ENCODE measurements around the gene GIPC3. TPM values are rescaled to one million over a fixed set of nuclear protein-coding genes. Genes with fewer than 3 reads are reported as not detected.
A peak's percentile ranks its signal among the peaks of the same experiment; 100 is the strongest.

The GIPC3 gene
- polyA plus RNA-seq, 2 of the 4 experiments (the other 2 are of a cell fraction): 0.05 to 0.12 TPM

- DNase-seq (ENCODE audit: low read depth in 1 of 2, low spot score in 1 of 2): no peak
- ChIA-PET POLR2A (no interaction called here), CTCF (interaction anchor here (0.7 to 1.1 kb wide), 3 partner anchors 14 to 17 kb away, joined by 3 read pairs; partner anchors contain the start of gene GIPC3)
- ATAC-seq: no peak
- no peak for TF ChIP-seq CHD4 (IDR thresholded peaks at IDR 0.05; ENCODE audit: borderline replicate concordance)
- no peak for TF ChIP-seq ESRRA (IDR thresholded peaks at IDR 0.05; ENCODE audit: borderline replicate concordance, low read length)
- TF ChIP-seq NFE2L2 (conservative IDR thresholded peaks at IDR 0.05; ENCODE audit: low read length): no peak
- TF ChIP-seq HEYL (CRISPR knock-in tag; IDR thresholded peaks at IDR 0.05): no peak
- no peak for TF ChIP-seq HDAC2 (IDR thresholded peaks at IDR 0.05)
- TF ChIP-seq RNF2 (IDR thresholded peaks at IDR 0.05; ENCODE audit: borderline replicate concordance, low read depth): no peak
- TF ChIP-seq BHLHE40 (IDR thresholded peaks at IDR 0.05; ENCODE audit: low read depth, low read length): no peak
- no peak for TF ChIP-seq TP53 (CRISPR knock-in tag; IDR thresholded peaks at IDR 0.05)
- TF ChIP-seq FOXS1 (CRISPR knock-in tag; IDR thresholded peaks at IDR 0.05): no peak
- no peak for TF ChIP-seq RFX5 (IDR thresholded peaks at IDR 0.05)
- no peak for TF ChIP-seq HOXB13 (CRISPR knock-in tag; IDR thresholded peaks at IDR 0.05; ENCODE audit: low read depth)
- no peak for TF ChIP-seq USF2 (IDR thresholded peaks at IDR 0.05)
- no peak for TF ChIP-seq ELK1 (IDR thresholded peaks at IDR 0.05; ENCODE audit: low read depth, low read length)
- no peak for TF ChIP-seq SMC3 (IDR thresholded peaks at IDR 0.05)
- TF ChIP-seq HOXB5 (CRISPR knock-in tag; IDR thresholded peaks at IDR 0.05): no peak
- TF ChIP-seq EP300 (IDR thresholded peaks at IDR 0.05): no peak
- TF ChIP-seq JUNB (IDR thresholded peaks at IDR 0.05): no peak
- no peak for TF ChIP-seq GATA3 (IDR thresholded peaks at IDR 0.05; ENCODE audit: borderline replicate concordance)
- TF ChIP-seq HMGXB4 (CRISPR knock-in tag; IDR thresholded peaks at IDR 0.05; ENCODE audit: borderline replicate concordance): no peak
- TF ChIP-seq ZC3H11A (IDR thresholded peaks at IDR 0.05): no peak
- 79% methylated on average over 12 of the region's 12 CpGs for WGBS (ENCODE audit: missing lambda C conversion rate)
- peaks cover 8% of the 10 kb centered on the region; the same call in 2 of the 3 replicates for H3K4me1 ChIP-seq
- H3K4me2 ChIP-seq: no peak overlapping the region
- no peak overlapping the region for H3K4me3 ChIP-seq
- FAIRE-seq: no peak
- H3K9me3 ChIP-seq: no peaks in the 10 kb centered on the region
- H3K27ac ChIP-seq: no peak overlapping the region
These were observed 15.7 kb downstream of the GIPC3 start for GRCh38 chr19:3601021-3601420.

DNA sequence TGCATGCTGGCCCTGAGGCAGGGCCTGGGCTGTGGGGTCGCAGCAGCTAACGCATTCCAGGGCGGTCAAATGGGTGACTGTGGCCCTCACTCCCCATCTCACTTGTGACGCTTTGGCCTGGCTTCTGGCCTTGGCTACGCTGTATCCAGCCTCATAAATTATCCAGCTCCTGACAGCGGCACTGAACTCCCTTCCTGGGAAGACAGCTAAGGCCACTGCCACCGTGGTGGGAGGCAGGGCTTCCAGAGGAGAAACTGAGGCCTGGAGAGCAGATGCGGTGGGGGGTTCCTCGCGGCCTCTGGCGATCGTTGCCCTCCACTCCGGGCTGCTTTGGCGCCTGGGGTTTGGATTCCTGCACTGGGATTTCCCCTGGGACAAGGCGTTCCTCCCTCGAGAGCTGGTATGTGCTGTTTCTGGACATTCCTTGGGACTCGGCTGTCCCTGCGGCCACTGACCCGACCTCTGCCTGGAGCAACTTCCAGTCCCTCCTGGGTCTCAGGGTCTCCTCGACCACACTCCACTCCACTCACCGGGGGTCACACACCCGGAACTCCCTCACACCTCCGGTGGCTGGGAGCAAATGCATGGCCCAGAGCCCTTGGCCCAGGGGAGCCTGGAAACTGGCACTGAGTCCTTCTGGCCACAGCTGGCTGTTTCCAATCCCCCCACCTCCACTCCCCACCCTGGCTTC is 18.0 kb downstream of the GIPC3 start:
- TF ChIP-seq HOXB13 (CRISPR knock-in tag; IDR thresholded peaks at IDR 0.05; ENCODE audit: low read depth) (no peak), KDM1A (IDR thresholded peaks at IDR 0.05; ENCODE audit: low read depth) (no peak), TP53 (CRISPR knock-in tag; IDR thresholded peaks at IDR 0.05) (no peak), RFX5 (IDR thresholded peaks at IDR 0.05) (no peak), MAFK (IDR thresholded peaks at IDR 0.05; ENCODE audit: partially characterized antibody) (no peak), RCOR1 (IDR thresholded peaks at IDR 0.05; ENCODE audit: low read depth, low read length) (no peak)
- ATAC-seq (no peak; a peak in 1 of 6 replicates), DNase-seq (ENCODE audit: low read depth in 1 of 2, low spot score in 1 of 2) (no peak), FAIRE-seq (no peak)
- 47% methylated on average over 11 of the region's 23 CpGs for WGBS (ENCODE audit: missing lambda C conversion rate)
- ChIA-PET CTCF (interaction anchor here (1.7 kb wide), 1 partner anchor 12 kb away, joined by 4 read pairs; no protein-coding TSS in a partner anchor), POLR2A (no interaction called here)
- Histone ChIP-seq H3K4me2 (no peak overlapping the region; the same call in 2 of the 3 replicates), H3K4me1 (peaks cover 19% of the 10 kb centered on the region), H3K9me3 (no peaks in the 10 kb centered on the region), H3K4me3 (no peak overlapping the region), H3K27ac (peak overlapping the region in 1 of 2 experiments; percentile 18; a peak in 3 of 6 replicates)
